SU-DHL-6 (cell line): ENCODE data around the gene ZNF335.

ENCODE experiments used
- H2AFZ ChIP-seq: fragments of 200-600 bp; sonication (generic); 2 replicates; pipeline ENCODE4 v1.6.1; 2014; ENCODE audit warnings: low read depth, mild to moderate bottlenecking, moderate library complexity, mixed read lengths, antibody characterized with exemption, low read length; ENCODE audit not compliant: severe bottlenecking
- H3F3A ChIP-seq: fragments of 200-600 bp; shearing (Covaris generic); 2 replicates; pipeline ENCODE4 v1.6.0; 2016; ENCODE audit warnings: antibody characterized with exemption, mild to moderate bottlenecking; ENCODE audit not compliant: insufficient read depth
- H3K27ac ChIP-seq: fragments of 200-600 bp; sonication (generic); 2 replicates; pipeline ENCODE4 v1.5.1; 2016; ENCODE audit warnings: low read depth, mild to moderate bottlenecking, low read length, moderate library complexity, mixed read lengths
- H3K27me3 ChIP-seq: fragments of 200-600 bp; sonication (generic), shearing (Covaris generic); 2 replicates; pipeline ENCODE4 v1.6.0; 2014; ENCODE audit warnings: mild to moderate bottlenecking, low read length
- H3K36me3 ChIP-seq: fragments of 200-600 bp; sonication (generic); 2 replicates; pipeline ENCODE4 v1.6.1; 2014; ENCODE audit warnings: mild to moderate bottlenecking, low read length, mixed read lengths
- H3K4me2 ChIP-seq: fragments of 300-600, 200-600 bp; shearing (Covaris generic), sonication (generic); 2 replicates; pipeline ENCODE4 v1.6.0; 2014; ENCODE audit warnings: low read length, low read depth, mild to moderate bottlenecking; ENCODE audit not compliant: poor library complexity, severe bottlenecking
- H3K4me3 ChIP-seq: fragments of 200-600 bp; sonication (generic); 2 replicates; pipeline ENCODE4 v1.5.1; 2014; ENCODE audit warnings: antibody characterized with exemption, low read length, mild to moderate bottlenecking, mixed read lengths; ENCODE audit not compliant: insufficient read depth, poor library complexity, severe bottlenecking
- H3K79me2 ChIP-seq: fragments of 200-600 bp; sonication (generic); 2 replicates; pipeline ENCODE4 v1.6.1; 2014; ENCODE audit warnings: mild to moderate bottlenecking, low read length, moderate library complexity; ENCODE audit not compliant: insufficient read depth
- H3K9ac ChIP-seq: fragments of 200-600 bp; sonication (generic); 2 replicates; pipeline ENCODE4 v1.7.0; 2014; ENCODE audit warnings: mild to moderate bottlenecking, low read length
- H3K9me2 ChIP-seq: fragments of 200-600 bp; sonication (generic); replicated peaks from 2 replicates; pipeline ENCODE4 v1.6.1; 2014; ENCODE audit warnings: low read length; ENCODE audit not compliant: insufficient read depth
- H3K9me3 ChIP-seq: fragments of 200-600 bp; sonication (generic); 2 replicates; pipeline ENCODE4 v1.6.1; 2014; ENCODE audit warnings: low read length, mixed read lengths; ENCODE audit not compliant: insufficient read depth
- H4K20me1 ChIP-seq: fragments of 200-600 bp; sonication (generic); 2 replicates; pipeline ENCODE4 v1.6.1; 2014; ENCODE audit warnings: low read depth, mild to moderate bottlenecking, antibody characterized with exemption, low read length, moderate library complexity, mixed read lengths
- EZH2phosphoT487 ChIP-seq: fragments of 200-600 bp; sonication (generic), shearing (Covaris generic); conservative IDR thresholded peaks from 2 replicates; pipeline ENCODE4 v1.6.1; 2018; ENCODE audit warnings: mild to moderate bottlenecking, antibody characterized with exemption, low read length, moderate library complexity, mixed read lengths
- TF ChIP-seq, protein P1 (sequence below): fragments of 200-600 bp; sonication (generic); IDR thresholded peaks from one replicate; pipeline ENCODE4 v1.5.1; 2017; ENCODE audit warnings: antibody characterized with exemption, mild to moderate bottlenecking, low read length, moderate library complexity; ENCODE audit not compliant: insufficient read depth, poor library complexity, severe bottlenecking

ZNF335 gene

GRCh38 chr20:45963059-45964005, 8.7 kb downstream of the ZNF335 start:
- no peak for TF ChIP-seq EZH2phosphoT487
- TF ChIP-seq, protein P1, sequence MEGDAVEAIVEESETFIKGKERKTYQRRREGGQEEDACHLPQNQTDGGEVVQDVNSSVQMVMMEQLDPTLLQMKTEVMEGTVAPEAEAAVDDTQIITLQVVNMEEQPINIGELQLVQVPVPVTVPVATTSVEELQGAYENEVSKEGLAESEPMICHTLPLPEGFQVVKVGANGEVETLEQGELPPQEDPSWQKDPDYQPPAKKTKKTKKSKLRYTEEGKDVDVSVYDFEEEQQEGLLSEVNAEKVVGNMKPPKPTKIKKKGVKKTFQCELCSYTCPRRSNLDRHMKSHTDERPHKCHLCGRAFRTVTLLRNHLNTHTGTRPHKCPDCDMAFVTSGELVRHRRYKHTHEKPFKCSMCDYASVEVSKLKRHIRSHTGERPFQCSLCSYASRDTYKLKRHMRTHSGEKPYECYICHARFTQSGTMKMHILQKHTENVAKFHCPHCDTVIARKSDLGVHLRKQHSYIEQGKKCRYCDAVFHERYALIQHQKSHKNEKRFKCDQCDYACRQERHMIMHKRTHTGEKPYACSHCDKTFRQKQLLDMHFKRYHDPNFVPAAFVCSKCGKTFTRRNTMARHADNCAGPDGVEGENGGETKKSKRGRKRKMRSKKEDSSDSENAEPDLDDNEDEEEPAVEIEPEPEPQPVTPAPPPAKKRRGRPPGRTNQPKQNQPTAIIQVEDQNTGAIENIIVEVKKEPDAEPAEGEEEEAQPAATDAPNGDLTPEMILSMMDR = no peak
- Histone ChIP-seq H3K4me2 (no peak overlapping the region), H3K27ac (no peak overlapping the region), H3K9ac (no peak overlapping the region), H2AFZ (no peak overlapping the region), H3K27me3 (no peaks in the 10 kb centered on the region), H3K9me2 (no peaks in the 10 kb centered on the region), H3F3A (no peaks in the 10 kb centered on the region), H3K79me2 (no peaks in the 10 kb centered on the region; the same call in 1 of the 2 replicates), H3K4me3 (no peak overlapping the region), H3K36me3 (peaks cover 11% of the 10 kb centered on the region), H3K9me3 (no peaks in the 10 kb centered on the region), H4K20me1 (no peaks in the 10 kb centered on the region)

DNA sequence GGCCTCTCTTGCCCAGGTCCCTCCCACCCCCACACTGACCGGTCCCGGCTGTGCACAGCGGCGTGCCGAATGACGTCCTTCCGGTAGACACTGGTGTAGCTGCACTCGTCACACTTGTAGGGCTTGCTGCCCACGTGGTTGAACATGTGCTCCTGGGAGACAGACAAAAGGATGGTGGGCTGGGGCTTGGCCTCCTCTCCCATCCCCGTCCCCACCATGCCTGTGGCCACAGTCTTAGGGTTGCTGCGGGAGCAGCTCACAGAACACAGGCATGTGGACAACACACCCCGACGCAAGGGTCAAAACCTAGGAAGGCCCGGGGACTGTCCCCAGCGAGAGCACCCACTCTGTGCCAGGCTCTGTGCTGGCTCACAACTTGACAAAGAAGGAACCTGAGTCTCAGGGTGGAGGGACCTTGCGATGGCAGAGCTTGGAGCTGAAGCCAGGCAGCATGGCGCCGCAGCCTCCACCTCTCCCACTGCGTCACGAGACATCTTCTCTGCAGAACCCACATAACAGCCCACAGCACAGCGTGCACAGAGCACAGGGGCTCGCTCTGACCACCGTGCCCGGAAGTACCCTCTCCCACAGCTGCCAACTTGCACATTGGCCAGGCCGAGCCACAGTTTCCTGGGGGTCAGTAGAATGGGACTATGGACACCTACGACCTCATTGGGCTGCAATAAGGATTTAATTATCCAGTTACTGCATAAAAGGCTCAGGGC, 9.8 kb downstream of the ZNF335 start:
- H3K27ac ChIP-seq = no peak overlapping the region
- no peak overlapping the region for H2AFZ ChIP-seq
- no peaks in the 10 kb centered on the region for H3K9me3 ChIP-seq
- TF ChIP-seq, protein P1 = no peak
- H3K4me2 ChIP-seq = no peak overlapping the region
- no peaks in the 10 kb centered on the region for H3K79me2 ChIP-seq
- H3K27me3 ChIP-seq = no peaks in the 10 kb centered on the region
- H3K36me3 ChIP-seq = peaks cover 11% of the 10 kb centered on the region
- no peak overlapping the region for H3K4me3 ChIP-seq
- H4K20me1 ChIP-seq = no peaks in the 10 kb centered on the region
- H3K9me2 ChIP-seq = no peaks in the 10 kb centered on the region
- H3K9ac ChIP-seq = no peak overlapping the region
- H3F3A ChIP-seq = no peaks in the 10 kb centered on the region

DNA sequence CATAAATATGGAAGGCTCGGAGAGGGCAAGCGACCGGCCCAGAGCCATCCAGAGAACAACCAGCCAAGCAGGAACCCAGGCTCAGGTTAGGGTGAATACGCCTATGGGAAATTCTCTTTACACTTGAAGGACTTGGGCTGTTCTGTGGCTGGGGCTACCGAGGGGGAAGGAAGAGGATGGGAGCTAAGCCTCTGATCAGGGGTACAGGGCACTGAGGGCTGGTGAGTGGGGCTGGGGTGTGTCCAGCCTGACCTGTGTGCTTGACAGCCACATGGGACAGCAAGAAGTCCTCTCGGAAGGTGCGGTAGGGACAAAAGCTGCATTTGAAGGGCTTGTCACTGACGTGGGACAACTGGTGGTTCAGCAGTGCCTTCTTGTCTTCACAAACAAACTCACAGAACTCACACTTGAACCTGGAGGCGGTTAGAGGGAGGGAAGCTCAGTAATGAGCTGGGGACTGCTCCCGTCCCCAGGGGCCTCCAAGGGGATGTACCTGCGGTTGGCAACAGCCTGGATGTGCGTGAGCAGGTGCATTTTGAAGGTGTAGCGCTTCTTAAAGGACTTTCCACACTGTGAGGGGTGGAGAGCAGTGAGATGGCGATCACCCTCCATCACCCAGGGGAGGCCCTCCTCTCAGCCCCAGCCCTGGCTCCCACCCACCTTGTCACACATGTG, 11.9 kb downstream of the ZNF335 start:
- no peaks in the 10 kb centered on the region for H3K27me3 ChIP-seq
- H3K9me2 ChIP-seq = no peaks in the 10 kb centered on the region
- H3K4me3 ChIP-seq = no peak overlapping the region
- no peak overlapping the region for H3K27ac ChIP-seq
- no peaks in the 10 kb centered on the region for H3K9me3 ChIP-seq
- no peaks in the 10 kb centered on the region for H3K79me2 ChIP-seq
- H4K20me1 ChIP-seq = no peaks in the 10 kb centered on the region
- peaks cover 11% of the 10 kb centered on the region for H3K36me3 ChIP-seq
- no peak overlapping the region for H3K4me2 ChIP-seq
- no peak for TF ChIP-seq EZH2phosphoT487
- TF ChIP-seq, protein P1 = no peak
- H3F3A ChIP-seq = no peaks in the 10 kb centered on the region
- H2AFZ ChIP-seq = no peak overlapping the region
- H3K9ac ChIP-seq = no peak overlapping the region
